HL-60 (cell line): Measurements from ENCODE around the gene SPEF1.

Experiments used
- POLR2AphosphoS5 ChIP-seq: IDR thresholded peaks from 2 replicates; pipeline ENCODE4 v1.6.1; 2012; ENCODE audit warnings: low read depth
- TF ChIP-seq, protein P1 (sequence below): IDR thresholded peaks from one replicate; pipeline ENCODE4 v1.5.1; 2011; ENCODE audit warnings: low read length, control low read depth, inconsistent platforms; ENCODE audit not compliant: insufficient read depth

DNA sequence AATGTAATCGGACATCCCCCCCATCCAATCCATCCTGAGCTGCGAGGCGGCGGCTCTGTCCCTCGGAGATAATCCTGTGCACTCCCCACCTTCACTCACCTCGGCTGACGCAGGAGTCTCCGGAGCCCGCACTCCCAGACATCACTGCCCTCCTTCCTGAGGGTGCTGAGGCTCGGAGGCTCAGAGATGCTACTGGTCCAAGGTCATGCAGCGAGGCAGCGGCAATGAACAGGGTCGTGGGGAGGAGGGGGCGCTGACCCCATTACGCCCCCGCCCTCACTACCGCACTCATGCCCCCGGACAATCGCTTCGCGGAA lies 14.2 kb downstream of the SPEF1 start:
- TF ChIP-seq, protein P1, sequence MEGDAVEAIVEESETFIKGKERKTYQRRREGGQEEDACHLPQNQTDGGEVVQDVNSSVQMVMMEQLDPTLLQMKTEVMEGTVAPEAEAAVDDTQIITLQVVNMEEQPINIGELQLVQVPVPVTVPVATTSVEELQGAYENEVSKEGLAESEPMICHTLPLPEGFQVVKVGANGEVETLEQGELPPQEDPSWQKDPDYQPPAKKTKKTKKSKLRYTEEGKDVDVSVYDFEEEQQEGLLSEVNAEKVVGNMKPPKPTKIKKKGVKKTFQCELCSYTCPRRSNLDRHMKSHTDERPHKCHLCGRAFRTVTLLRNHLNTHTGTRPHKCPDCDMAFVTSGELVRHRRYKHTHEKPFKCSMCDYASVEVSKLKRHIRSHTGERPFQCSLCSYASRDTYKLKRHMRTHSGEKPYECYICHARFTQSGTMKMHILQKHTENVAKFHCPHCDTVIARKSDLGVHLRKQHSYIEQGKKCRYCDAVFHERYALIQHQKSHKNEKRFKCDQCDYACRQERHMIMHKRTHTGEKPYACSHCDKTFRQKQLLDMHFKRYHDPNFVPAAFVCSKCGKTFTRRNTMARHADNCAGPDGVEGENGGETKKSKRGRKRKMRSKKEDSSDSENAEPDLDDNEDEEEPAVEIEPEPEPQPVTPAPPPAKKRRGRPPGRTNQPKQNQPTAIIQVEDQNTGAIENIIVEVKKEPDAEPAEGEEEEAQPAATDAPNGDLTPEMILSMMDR = no peak
- no peak for TF ChIP-seq POLR2AphosphoS5
